IMR-90 (cell line): Measurements from ENCODE around the gene MCF2L2. TPM values are rescaled to one million over a fixed set of nuclear protein-coding genes. Genes with fewer than 3 reads are reported as not detected.

Experiments
- ATAC-seq: fragments of 200-7000 bp; cut with Tn5 transposase; 2 replicates; pipeline ENCODE4 v1.9.1; 2020; ENCODE audit warnings: low read depth, mild to moderate bottlenecking, moderate library complexity
- BruUV-seq: library from RNA; stranded (reverse); fragments of 400-500 nt; replicated peaks from 2 replicates; lab custom pipeline; 2021; lab: Mats Ljungman, UMichigan
- CTCF ChIA-PET: fragments of 300-600 bp; formaldehyde crosslinking; extraction: SDS; loops from one replicate; lab custom pipeline; 2021; ENCODE audit warnings: antibody characterized with exemption; lab: Yijun Ruan, JAX
- POLR2A ChIA-PET: fragments of 300-600 bp; sonication (Branson Sonifier 250); formaldehyde crosslinking; loops from one replicate; lab custom pipeline; 2022; ENCODE audit warnings: antibody characterized with exemption; ENCODE audit not compliant: unreplicated experiment; lab: Charles Lee
- DNase-seq: peaks from one replicate; pipeline ENCODE4 v3.0.0; 2013
- H2AFZ ChIP-seq: replicated peaks from 2 replicates; pipeline ENCODE3; 2013; ENCODE audit warnings: low read length, mild to moderate bottlenecking; ENCODE audit not compliant: poor library complexity
- H2AK5ac ChIP-seq: 2 replicates; pipeline ENCODE4 v1.6.1; 2013; ENCODE audit warnings: low read depth, low read length, inconsistent platforms
- H2AK9ac ChIP-seq: replicated peaks from 2 replicates; pipeline ENCODE3; 2013; ENCODE audit warnings: mild to moderate bottlenecking, low read depth, low read length, moderate library complexity; ENCODE audit not compliant: poor library complexity
- H2BK120ac ChIP-seq: 2 replicates; pipeline ENCODE4 v1.6.1; 2013; ENCODE audit warnings: low read depth, low read length, inconsistent platforms
- H2BK15ac ChIP-seq: 3 replicates; pipeline ENCODE4 v1.6.1; 2013; ENCODE audit warnings: low read depth, low read length, inconsistent platforms
- H2BK20ac ChIP-seq: 2 replicates; pipeline ENCODE4 v1.6.1; 2013; ENCODE audit warnings: low read depth, mild to moderate bottlenecking, inconsistent platforms, low read length, moderate library complexity
- H2BK5ac ChIP-seq: 2 replicates; pipeline ENCODE4 v1.6.1; 2013; ENCODE audit warnings: mild to moderate bottlenecking, low read depth, low read length, inconsistent platforms; ENCODE audit not compliant: poor library complexity, severe bottlenecking
- H3K14ac ChIP-seq: replicated peaks from 2 replicates; pipeline ENCODE4 v1.6.1; 2013; ENCODE audit warnings: low read depth, low read length, inconsistent platforms
- H3K18ac ChIP-seq: 2 replicates; pipeline ENCODE4 v1.6.1; 2013; ENCODE audit warnings: low read depth, low read length, control low read depth
- H3K23ac ChIP-seq: 2 replicates; pipeline ENCODE4 v1.6.1; 2013; ENCODE audit warnings: low read depth, low read length, inconsistent platforms
- H3K27ac ChIP-seq: 2 replicates; pipeline ENCODE4 v1.5.1; 2013; ENCODE audit warnings: mild to moderate bottlenecking, control low read depth, low read length; ENCODE audit not compliant: insufficient read depth
- H3K27me3 ChIP-seq: 2 replicates; pipeline ENCODE4 v1.6.1; 2013; ENCODE audit warnings: low read length; ENCODE audit not compliant: control insufficient read depth, insufficient read depth
- H3K36me3 ChIP-seq: 2 replicates; pipeline ENCODE4 v1.6.1; 2013; ENCODE audit warnings: low read length, mixed read lengths; ENCODE audit not compliant: control insufficient read depth, insufficient read depth
- H3K4ac ChIP-seq: 2 replicates; pipeline ENCODE4 v1.6.1; 2013; ENCODE audit warnings: low read depth, low read length, inconsistent platforms
- H3K4me1 ChIP-seq: 2 replicates; pipeline ENCODE4 v1.6.1; 2013; ENCODE audit warnings: low read length, mixed read lengths; ENCODE audit not compliant: control insufficient read depth, insufficient read depth
- H3K4me2 ChIP-seq: 2 replicates; pipeline ENCODE4 v1.6.1; 2013; ENCODE audit warnings: low read depth, mild to moderate bottlenecking, control low read depth, low read length, moderate library complexity
- H3K4me3 ChIP-seq: 2 replicates; pipeline ENCODE4 v1.5.1; 2013; ENCODE audit warnings: low read depth, mild to moderate bottlenecking, control low read depth, low read length, moderate library complexity; ENCODE audit not compliant: insufficient read depth
- H3K56ac ChIP-seq: 2 replicates; pipeline ENCODE4 v1.6.1; 2013; ENCODE audit warnings: low read length, inconsistent platforms; ENCODE audit not compliant: insufficient read depth; ENCODE audit errors: extremely low read depth
- H3K79me1 ChIP-seq, 2 experiments: 2 replicates each; pipeline ENCODE4 v1.6.1; 2013; ENCODE audit warnings: low read length in 2 of 2, inconsistent platforms in 1 of 2, low read depth in 1 of 2
- H3K9ac ChIP-seq: 2 replicates; pipeline ENCODE4 v1.6.1; 2013; ENCODE audit warnings: low read depth, low read length, control low read depth
- H3K9me1 ChIP-seq: 2 replicates; pipeline ENCODE4 v1.6.1; 2013; ENCODE audit warnings: low read length, inconsistent platforms; ENCODE audit not compliant: insufficient read depth
- H3K9me3 ChIP-seq: 2 replicates; pipeline ENCODE4 v1.6.1; 2013; ENCODE audit warnings: low read length; ENCODE audit not compliant: control insufficient read depth, insufficient read depth
- H4K20me1 ChIP-seq: 2 replicates; pipeline ENCODE4 v1.6.1; 2013; ENCODE audit warnings: low read length, inconsistent platforms; ENCODE audit not compliant: insufficient read depth
- H4K5ac ChIP-seq: 2 replicates; pipeline ENCODE4 v1.6.1; 2013; ENCODE audit warnings: mild to moderate bottlenecking, low read depth, low read length, control low read depth
- H4K8ac ChIP-seq, 2 experiments: 2 replicates each; pipeline ENCODE4 v1.6.1; 2013; ENCODE audit warnings: low read depth in 2 of 2, low read length in 2 of 2, control low read depth in 1 of 2, inconsistent platforms in 1 of 2
- H4K91ac ChIP-seq: 2 replicates; pipeline ENCODE4 v1.6.1; 2013; ENCODE audit warnings: low read depth, low read length, inconsistent platforms; ENCODE audit not compliant: insufficient read depth
- BHLHE40 ChIP-seq: fragments of 150-350 bp; IDR thresholded peaks from 2 replicates; pipeline ENCODE4 v1.6.1; 2016; ENCODE audit warnings: mild to moderate bottlenecking, low read depth, low read length
- CEBPB ChIP-seq: IDR thresholded peaks from 2 replicates; pipeline ENCODE4 v1.6.1; 2012; ENCODE audit warnings: low read depth, low read length, improper control_type of control experiment
- ELK1 ChIP-seq: fragments of 150-350 bp; IDR thresholded peaks from 2 replicates; pipeline ENCODE4 v1.6.1; 2016; ENCODE audit warnings: low read depth, mild to moderate bottlenecking, low read length, moderate library complexity, borderline replicate concordance
- FOS ChIP-seq: fragments of 150-350 bp; IDR thresholded peaks from 2 replicates; pipeline ENCODE4 v1.6.1; 2016; ENCODE audit warnings: low read depth, low read length
- MAFK ChIP-seq: IDR thresholded peaks from 2 replicates; pipeline ENCODE4 v1.6.1; 2012; ENCODE audit warnings: low read depth, low read length, improper control_type of control experiment
- MAZ ChIP-seq: IDR thresholded peaks from 2 replicates; pipeline ENCODE4 v1.6.1; 2012; ENCODE audit warnings: low read depth, mild to moderate bottlenecking, low read length, improper control_type of control experiment, moderate library complexity, borderline replicate concordance
- MXI1 ChIP-seq: IDR thresholded peaks from 2 replicates; pipeline ENCODE4 v1.6.1; 2012; ENCODE audit warnings: low read depth, mild to moderate bottlenecking, low read length, moderate library complexity, borderline replicate concordance
- NFE2L2 ChIP-seq: fragments of 150-350 bp; IDR thresholded peaks from 2 replicates; pipeline ENCODE4 v1.6.1; 2016; ENCODE audit warnings: low read depth, mild to moderate bottlenecking, low read length
- POLR2A ChIP-seq: IDR thresholded peaks from 2 replicates; pipeline ENCODE4 v1.6.1; 2012; ENCODE audit warnings: mild to moderate bottlenecking, low read depth, low read length
- RAD21 ChIP-seq: IDR thresholded peaks from 2 replicates; pipeline ENCODE4 v1.6.1; 2012; ENCODE audit warnings: low read length, improper control_type of control experiment
- RCOR1 ChIP-seq: IDR thresholded peaks from 2 replicates; pipeline ENCODE4 v1.6.1; 2012; ENCODE audit warnings: mild to moderate bottlenecking, low read length, improper control_type of control experiment; ENCODE audit not compliant: insufficient replicate concordance
- RFX5 ChIP-seq: IDR thresholded peaks from 2 replicates; pipeline ENCODE4 v1.8.0; 2012; ENCODE audit warnings: low read depth, mild to moderate bottlenecking, low read length, moderate library complexity
- SMC3 ChIP-seq: fragments of 150-350 bp; IDR thresholded peaks from 2 replicates; pipeline ENCODE4 v1.6.1; 2016; ENCODE audit warnings: low read depth, mild to moderate bottlenecking, antibody characterized with exemption, low read length, moderate library complexity
- USF2 ChIP-seq: fragments of 150-350 bp; IDR thresholded peaks from 2 replicates; pipeline ENCODE4 v1.6.1; 2017; ENCODE audit warnings: mild to moderate bottlenecking, antibody characterized with exemption, low read length, low read depth
- WGBS, 2 experiments: methylation state at CpG; one replicate each; pipeline versions ENCODE4 v1.1.5 to v1.1.7; 2013; ENCODE audit warnings: missing lambda C conversion rate in 2 of 2; ENCODE audit not compliant: insufficient read length in 1 of 2; ENCODE audit errors: extremely low coverage in 2 of 2; 5-methylcytosine and 5-hydroxymethylcytosine counted together
- dilution Hi-C: fragments of 300-500 bp; cut with HindIII; formaldehyde crosslinking; loops from one replicate; pipeline ENCODE4 v1.14.3; 2018; ENCODE audit warnings: low sequenced_read_pairs; ENCODE audit not compliant: unreplicated experiment
- in situ Hi-C: fragments of 300-500 bp; cut with MboI; formaldehyde crosslinking; loops from 3 replicates; pipeline ENCODE4 v1.14.3; 2019; ENCODE audit warnings: low sequenced_read_pairs, inconsistent platforms, mixed read lengths
- intact Hi-C: fragments of 100-400 bp; cut with micrococcal nuclease; formaldehyde crosslinking; loops from 2 replicates; pipeline ENCODE4 v1.10.0; 2022
- polyA plus RNA-seq, 3 experiments: library from polyadenylated mRNA; depleted of rRNA; stranded (reverse); fragments of >200 nt; gene quantifications; 2 replicates each; pipeline ENCODE4 v1.2.3, GENCODE V29; 2012; ENCODE audit warnings: low replicate concordance in 1 of 3
- total RNA-seq: library from RNA; depleted of rRNA; stranded (reverse); fragments of >200 nt; gene quantifications from 2 replicates; pipeline ENCODE4 v1.2.3, GENCODE V29; 2012
- TF ChIP-seq, protein P1 (sequence below): conservative IDR thresholded peaks from 2 replicates; pipeline ENCODE4 v1.5.1; 2012; ENCODE audit warnings: mild to moderate bottlenecking, low read depth, low read length, improper control_type of control experiment

MCF2L2 gene
- total and polyA plus RNA-seq, 2 of the 4 experiments (the other 2 are of a cell fraction): under 0.01 TPM; not detected in 1

- no peak overlapping the region for H4K91ac ChIP-seq
- peaks cover 7% of the 10 kb centered on the region for H3K4me1 ChIP-seq
- H3K9me3 ChIP-seq: no peaks in the 10 kb centered on the region
- ATAC-seq (peak; percentile 66), DNase-seq (peak; percentile 68)
- H4K20me1 ChIP-seq: no peaks in the 10 kb centered on the region
- peak overlapping the region; percentile 68 for H2BK20ac ChIP-seq
- CTCF ChIA-PET: interaction anchor here (0.7 to 4.0 kb wide), 6 partner anchors 9 to 200 kb away, joined by 5 to 62 read pairs (median 10); no protein-coding TSS in a partner anchor
- H3K18ac ChIP-seq: no peak overlapping the region; the same call in 1 of the 2 replicates
- no peaks in the 10 kb centered on the region for H3K79me1 ChIP-seq
- H3K4ac ChIP-seq: peak overlapping the region; percentile 69; the same call in 1 of the 2 replicates
- WGBS, 2 experiments: 0% methylated on average over 1 of the region's 4 CpGs; no CpG with 5 or more reads in 1 of the 2 experiments
- H3K56ac ChIP-seq: no peak overlapping the region
- H3K4me3 ChIP-seq: no peak overlapping the region
- peak overlapping the region; percentile 59; the same call in 1 of the 2 replicates for H3K14ac ChIP-seq
- H2BK5ac ChIP-seq: no peak overlapping the region
- H3K23ac ChIP-seq: 0 out of 2 replicates have a peak overlapping the region, but pooled peaks have one; percentile 37
- H2AK5ac ChIP-seq: peak overlapping the region; percentile 13; the same call in 1 of the 2 replicates
- H4K8ac ChIP-seq: peak overlapping the region in 1 of 2 experiments; percentile 29; a peak in 1 of 4 replicates
- H2AFZ ChIP-seq: no peak overlapping the region
- in situ Hi-C loops (no loop called here), intact Hi-C loops (loop anchor here (10.0 kb wide), 3 partner anchors 471 to 699 kb away; partner anchors contain the start of gene PARL), dilution Hi-C loops (no loop called here)
- H3K27me3 ChIP-seq: peaks cover 7% of the 10 kb centered on the region; the same call in 1 of the 2 replicates
- H2BK15ac ChIP-seq: 0 out of 3 replicates have a peak overlapping the region, but pooled peaks have one; percentile 29
- H3K4me2 ChIP-seq: peak overlapping the region; percentile 41; the same call in 1 of the 2 replicates
- TF ChIP-seq BHLHE40: no peak
- TF ChIP-seq, protein P1, sequence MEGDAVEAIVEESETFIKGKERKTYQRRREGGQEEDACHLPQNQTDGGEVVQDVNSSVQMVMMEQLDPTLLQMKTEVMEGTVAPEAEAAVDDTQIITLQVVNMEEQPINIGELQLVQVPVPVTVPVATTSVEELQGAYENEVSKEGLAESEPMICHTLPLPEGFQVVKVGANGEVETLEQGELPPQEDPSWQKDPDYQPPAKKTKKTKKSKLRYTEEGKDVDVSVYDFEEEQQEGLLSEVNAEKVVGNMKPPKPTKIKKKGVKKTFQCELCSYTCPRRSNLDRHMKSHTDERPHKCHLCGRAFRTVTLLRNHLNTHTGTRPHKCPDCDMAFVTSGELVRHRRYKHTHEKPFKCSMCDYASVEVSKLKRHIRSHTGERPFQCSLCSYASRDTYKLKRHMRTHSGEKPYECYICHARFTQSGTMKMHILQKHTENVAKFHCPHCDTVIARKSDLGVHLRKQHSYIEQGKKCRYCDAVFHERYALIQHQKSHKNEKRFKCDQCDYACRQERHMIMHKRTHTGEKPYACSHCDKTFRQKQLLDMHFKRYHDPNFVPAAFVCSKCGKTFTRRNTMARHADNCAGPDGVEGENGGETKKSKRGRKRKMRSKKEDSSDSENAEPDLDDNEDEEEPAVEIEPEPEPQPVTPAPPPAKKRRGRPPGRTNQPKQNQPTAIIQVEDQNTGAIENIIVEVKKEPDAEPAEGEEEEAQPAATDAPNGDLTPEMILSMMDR: no peak
- TF ChIP-seq MXI1: no peak
- TF ChIP-seq RFX5: no peak
- no peak for TF ChIP-seq NFE2L2
- TF ChIP-seq CEBPB: no peak
- TF ChIP-seq RCOR1: no peak
- no peak for TF ChIP-seq USF2
- no peak for TF ChIP-seq ELK1
- TF ChIP-seq MAZ: no peak
- TF ChIP-seq POLR2A: no peak
- TF ChIP-seq SMC3: no peak
- no peak for TF ChIP-seq FOS
- no peak for TF ChIP-seq MAFK
- no peak for TF ChIP-seq RAD21
- no peak overlapping the region for H4K5ac ChIP-seq
- no peak overlapping the region for H3K27ac ChIP-seq
- no peaks in the 10 kb centered on the region; the same call in 1 of the 2 replicates for H3K9me1 ChIP-seq
- BruUV-seq: no TSS peak
- no peak overlapping the region for H3K9ac ChIP-seq
- peak overlapping the region; percentile 50 for H2BK120ac ChIP-seq
- H3K36me3 ChIP-seq: no peaks in the 10 kb centered on the region
- H2AK9ac ChIP-seq: peak overlapping the region; percentile 76
- POLR2A ChIA-PET: interaction anchor here (1.0 kb wide), 1 partner anchor 197 kb away, joined by 3 read pairs; no protein-coding TSS in a partner anchor
Measured at GRCh38 chr3:183185696-183186095, 242.7 kb downstream of the MCF2L2 start.
